ENCODE data around the gene TIMM23. TPM values are rescaled to one million over a fixed set of nuclear protein-coding genes. Genes with fewer than 3 reads are reported as not detected.
"Not testable (repeated sequence)": the region's sequence is repeated elsewhere in the genome, so short reads cannot be mapped to it uniquely, and the experiment has no call there.

TIMM23 gene
- total and polyA plus RNA-seq, 10 of the 15 experiments (the other 5 are each of a cell fraction or from before 2014, with no cell fraction given): 90.0 to 228 (median 120) TPM

DNA sequence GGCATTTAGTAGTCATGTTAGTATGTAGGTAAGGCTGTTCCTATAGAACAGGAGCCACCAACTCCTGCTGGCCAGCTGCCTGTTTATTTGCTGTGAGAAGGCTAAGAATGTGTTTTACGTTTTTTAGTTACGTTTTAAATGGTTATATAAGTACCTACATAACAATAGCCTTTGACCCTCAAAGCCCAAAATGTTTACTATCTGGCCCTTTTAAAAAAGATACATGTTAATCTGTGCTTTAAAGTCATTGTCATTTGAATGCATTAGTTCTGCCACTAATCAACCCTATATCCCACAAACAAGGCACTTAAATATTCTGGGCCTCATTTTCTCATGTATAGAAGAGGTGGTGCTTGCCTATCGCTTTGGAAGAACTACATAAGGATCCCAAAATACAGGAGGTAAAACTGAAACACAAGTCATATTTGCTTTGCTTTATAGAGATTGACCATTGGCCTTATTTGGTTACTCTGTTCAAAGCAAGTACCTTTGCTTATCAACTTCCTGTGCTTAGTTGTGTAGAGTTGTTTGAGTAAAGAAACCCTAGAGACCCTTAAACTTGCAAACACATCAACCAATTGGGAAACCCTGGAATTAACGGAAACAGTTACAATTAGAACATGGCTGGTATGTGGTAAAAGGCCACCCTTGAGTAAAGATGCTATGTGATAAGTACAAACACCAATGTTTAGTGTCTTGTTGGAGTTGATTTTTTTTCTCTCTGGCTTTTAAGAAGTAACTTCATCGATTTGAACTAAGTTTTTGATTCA lies 25.9 kb downstream of the TIMM23 start (continued):
- TF ChIP-seq, protein P1, sequence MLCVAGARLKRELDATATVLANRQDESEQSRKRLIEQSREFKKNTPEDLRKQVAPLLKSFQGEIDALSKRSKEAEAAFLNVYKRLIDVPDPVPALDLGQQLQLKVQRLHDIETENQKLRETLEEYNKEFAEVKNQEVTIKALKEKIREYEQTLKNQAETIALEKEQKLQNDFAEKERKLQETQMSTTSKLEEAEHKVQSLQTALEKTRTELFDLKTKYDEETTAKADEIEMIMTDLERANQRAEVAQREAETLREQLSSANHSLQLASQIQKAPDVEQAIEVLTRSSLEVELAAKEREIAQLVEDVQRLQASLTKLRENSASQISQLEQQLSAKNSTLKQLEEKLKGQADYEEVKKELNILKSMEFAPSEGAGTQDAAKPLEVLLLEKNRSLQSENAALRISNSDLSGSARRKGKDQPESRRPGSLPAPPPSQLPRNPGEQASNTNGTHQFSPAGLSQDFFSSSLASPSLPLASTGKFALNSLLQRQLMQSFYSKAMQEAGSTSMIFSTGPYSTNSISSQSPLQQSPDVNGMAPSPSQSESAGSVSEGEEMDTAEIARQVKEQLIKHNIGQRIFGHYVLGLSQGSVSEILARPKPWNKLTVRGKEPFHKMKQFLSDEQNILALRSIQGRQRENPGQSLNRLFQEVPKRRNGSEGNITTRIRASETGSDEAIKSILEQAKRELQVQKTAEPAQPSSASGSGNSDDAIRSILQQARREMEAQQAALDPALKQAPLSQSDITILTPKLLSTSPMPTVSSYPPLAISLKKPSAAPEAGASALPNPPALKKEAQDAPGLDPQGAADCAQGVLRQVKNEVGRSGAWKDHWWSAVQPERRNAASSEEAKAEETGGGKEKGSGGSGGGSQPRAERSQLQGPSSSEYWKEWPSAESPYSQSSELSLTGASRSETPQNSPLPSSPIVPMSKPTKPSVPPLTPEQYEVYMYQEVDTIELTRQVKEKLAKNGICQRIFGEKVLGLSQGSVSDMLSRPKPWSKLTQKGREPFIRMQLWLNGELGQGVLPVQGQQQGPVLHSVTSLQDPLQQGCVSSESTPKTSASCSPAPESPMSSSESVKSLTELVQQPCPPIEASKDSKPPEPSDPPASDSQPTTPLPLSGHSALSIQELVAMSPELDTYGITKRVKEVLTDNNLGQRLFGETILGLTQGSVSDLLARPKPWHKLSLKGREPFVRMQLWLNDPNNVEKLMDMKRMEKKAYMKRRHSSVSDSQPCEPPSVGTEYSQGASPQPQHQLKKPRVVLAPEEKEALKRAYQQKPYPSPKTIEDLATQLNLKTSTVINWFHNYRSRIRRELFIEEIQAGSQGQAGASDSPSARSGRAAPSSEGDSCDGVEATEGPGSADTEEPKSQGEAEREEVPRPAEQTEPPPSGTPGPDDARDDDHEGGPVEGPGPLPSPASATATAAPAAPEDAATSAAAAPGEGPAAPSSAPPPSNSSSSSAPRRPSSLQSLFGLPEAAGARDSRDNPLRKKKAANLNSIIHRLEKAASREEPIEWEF (IDR thresholded peaks at IDR 0.05; ENCODE audit: insufficient replicate concordance, low read depth, low read length): no peak
- TF ChIP-seq TAF1 (IDR thresholded peaks at IDR 0.05; ENCODE audit: borderline replicate concordance, low read depth, low read length) (no peak), ZBED1 (IDR thresholded peaks at IDR 0.05; ENCODE audit: borderline replicate concordance) (no peak)

DNA sequence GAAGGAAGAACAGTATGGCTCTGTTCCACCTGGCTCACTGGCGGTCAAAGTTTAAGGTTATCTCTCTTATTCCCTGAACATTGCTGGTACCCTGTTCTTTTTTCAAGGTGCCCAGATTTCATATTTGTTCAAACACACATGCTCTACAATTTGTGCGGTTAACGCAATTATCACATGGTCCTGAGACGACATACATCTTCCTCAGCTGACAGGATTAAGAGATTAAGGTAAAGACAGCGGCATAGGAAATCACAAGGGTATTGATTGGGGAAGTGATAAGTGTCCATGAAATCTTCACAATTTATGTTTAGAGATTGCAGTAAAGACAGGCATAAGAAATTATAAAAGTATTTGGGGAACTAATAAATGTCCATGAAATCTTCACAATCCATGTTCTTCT lies 27.7 kb downstream of the TIMM23 start:
- BruUV-seq (replicated peaks); H3K9ac ChIP-seq (ENCODE audit: control insufficient read depth, insufficient read depth, low read length); H3K9me3 ChIP-seq (replicated peaks; ENCODE audit: control insufficient read depth, insufficient read depth, low read length); intact Hi-C loops (cut with micrococcal nuclease; ENCODE audit: unreplicated experiment); H3K4me1 ChIP-seq (ENCODE audit: control insufficient read depth, insufficient read depth, low read length); ATAC-seq; SMC1A ChIA-PET (ENCODE audit: uncharacterized antibody, unreplicated experiment); RAD21 ChIA-PET (ENCODE audit: unreplicated experiment); H3K27ac ChIP-seq (ENCODE audit: control insufficient read depth, insufficient read depth); H3K79me2 ChIP-seq (ENCODE audit: control insufficient read depth, insufficient read depth, low read length); H2AFZ ChIP-seq (ENCODE audit: control insufficient read depth, low read depth, low read length); DNase-seq (ENCODE audit: low read depth, low spot score); in situ Hi-C loops (cut with MboI); H4K20me1 ChIP-seq (ENCODE audit: control insufficient read depth, insufficient read depth); POLR2A ChIA-PET; H3K4me2 ChIP-seq (ENCODE audit: control insufficient read depth, insufficient read depth); FAIRE-seq; H3K27me3 ChIP-seq (replicated peaks in 1 of 2; ENCODE audit: control insufficient read depth in 2 of 2, insufficient read depth in 2 of 2, low read length in 1 of 2); H3K4me3 ChIP-seq: not testable (repeated sequence)
- WGBS (ENCODE audit: insufficient coverage, insufficient replicate concordance, low lambda C conversion rate, missing lambda C conversion rate): 96% methylated on average over 5 of the region's 5 CpGs
- CTCF ChIA-PET: interaction anchor here (2.2 kb wide), 1 partner anchor 10 kb away, joined by 5 read pairs; no protein-coding TSS in a partner anchor
- peaks cover 4 to 16% of the 10 kb centered on the region in 2 experiments; a peak in 2 of 4 replicates for H3K36me3 ChIP-seq (ENCODE audit: control insufficient read depth in 2 of 2, insufficient read depth in 2 of 2, low read length in 1 of 2)
